ENCODE data around the gene ATP8B1.

ATP8B1 gene

GRCh38 chr18:57772387-57772799 lies 30.7 kb downstream of the ATP8B1 start:
- no peak overlapping the region for H4K12ac ChIP-seq (ENCODE audit: low read depth, low read length)
- no peak overlapping the region for H3K9ac ChIP-seq (ENCODE audit: low read length)
- no peak overlapping the region for H2AK5ac ChIP-seq (ENCODE audit: low read length)
- H3K23ac ChIP-seq (ENCODE audit: low read length) = no peak overlapping the region
- peak; percentile 88 to 98 for DNase-seq
- no peak overlapping the region for H3K4me3 ChIP-seq (ENCODE audit: low read depth, low read length)
- H3K36me3 ChIP-seq (ENCODE audit: control insufficient read depth in 1 of 2, insufficient read depth in 2 of 2, low read length in 2 of 2) = no peaks in the 10 kb centered on the region
- peak overlapping the region; percentile 16 for H3K4me2 ChIP-seq (ENCODE audit: low read length)
- no peak overlapping the region for H2AFZ ChIP-seq (ENCODE audit: insufficient read depth, low read length, poor library complexity)
- H3K27ac ChIP-seq (ENCODE audit: low read depth, low read length) = no peak overlapping the region
- no peak overlapping the region for H2BK5ac ChIP-seq (ENCODE audit: low read depth, low read length, poor library complexity)
- no CpG with 5 or more reads among the region's 9 CpGs for WGBS (ENCODE audit: extremely low coverage, insufficient coverage, insufficient read length)
- H2BK120ac ChIP-seq (ENCODE audit: insufficient read depth, low read length, poor library complexity) = no peak overlapping the region
- no peak overlapping the region for H3K14ac ChIP-seq (ENCODE audit: low read length)
- no peaks in the 10 kb centered on the region for H3K27me3 ChIP-seq (ENCODE audit: insufficient read depth, low read length)
- H4K91ac ChIP-seq (ENCODE audit: low read depth, low read length) = no peak overlapping the region
- no peak overlapping the region for H2BK12ac ChIP-seq (ENCODE audit: low read length)
- no peak overlapping the region for H3K4ac ChIP-seq (ENCODE audit: low read depth, low read length)
- H4K8ac ChIP-seq (ENCODE audit: low read depth, low read length) = no peak overlapping the region
- peaks cover 15 to 17% of the 10 kb centered on the region in 2 experiments for H3K4me1 ChIP-seq (ENCODE audit: control insufficient read depth in 1 of 2, insufficient read depth in 2 of 2, low read length in 2 of 2)
- H3K79me1 ChIP-seq (ENCODE audit: low read length) = no peaks in the 10 kb centered on the region
- no peaks in the 10 kb centered on the region for H3K9me3 ChIP-seq (ENCODE audit: insufficient read depth, low read depth, low read length)
- no peak overlapping the region for H3K18ac ChIP-seq (ENCODE audit: low read length)
- no peaks in the 10 kb centered on the region for H3K79me2 ChIP-seq (ENCODE audit: control insufficient read depth, insufficient read depth, low read length, poor library complexity)

- no peak overlapping the region for H3K4ac ChIP-seq (ENCODE audit: low read depth, low read length)
- peak overlapping the region; percentile 7 for H3K4me2 ChIP-seq (ENCODE audit: low read length)
- no peaks in the 10 kb centered on the region for H3K79me1 ChIP-seq (ENCODE audit: low read length)
- no peaks in the 10 kb centered on the region for H3K9me3 ChIP-seq (ENCODE audit: insufficient read depth, low read depth, low read length)
- H4K12ac ChIP-seq (ENCODE audit: low read depth, low read length) = no peak overlapping the region
- no peak overlapping the region for H3K23ac ChIP-seq (ENCODE audit: low read length)
- no peak overlapping the region for H2AFZ ChIP-seq (ENCODE audit: insufficient read depth, low read length, poor library complexity)
- H3K4me3 ChIP-seq (ENCODE audit: low read depth, low read length) = no peak overlapping the region
- no peak overlapping the region for H4K91ac ChIP-seq (ENCODE audit: low read depth, low read length)
- peak overlapping the region; percentile 1 for H3K27ac ChIP-seq (ENCODE audit: low read depth, low read length)
- no CpG with 5 or more reads among the region's 3 CpGs for WGBS (ENCODE audit: extremely low coverage, insufficient coverage, insufficient read length)
- H3K36me3 ChIP-seq (ENCODE audit: control insufficient read depth in 1 of 2, insufficient read depth in 2 of 2, low read length in 2 of 2) = no peaks in the 10 kb centered on the region
- H2BK12ac ChIP-seq (ENCODE audit: low read length) = no peak overlapping the region
- H3K79me2 ChIP-seq (ENCODE audit: control insufficient read depth, insufficient read depth, low read length, poor library complexity) = no peaks in the 10 kb centered on the region
- H4K8ac ChIP-seq (ENCODE audit: low read depth, low read length) = no peak overlapping the region
- H2AK5ac ChIP-seq (ENCODE audit: low read length) = no peak overlapping the region
- H3K18ac ChIP-seq (ENCODE audit: low read length) = no peak overlapping the region
- no peak overlapping the region for H3K9ac ChIP-seq (ENCODE audit: low read length)
- DNase-seq = peak; percentile 81 to 92
- no peak overlapping the region for H3K14ac ChIP-seq (ENCODE audit: low read length)
- H2BK120ac ChIP-seq (ENCODE audit: insufficient read depth, low read length, poor library complexity) = no peak overlapping the region
- H2BK5ac ChIP-seq (ENCODE audit: low read depth, low read length, poor library complexity) = no peak overlapping the region
- H3K4me1 ChIP-seq (ENCODE audit: control insufficient read depth in 1 of 2, insufficient read depth in 2 of 2, low read length in 2 of 2) = peaks cover 15 to 17% of the 10 kb centered on the region in 2 experiments
- H3K27me3 ChIP-seq (ENCODE audit: insufficient read depth, low read length) = no peaks in the 10 kb centered on the region
Measured at GRCh38 chr18:57771626-57772025, 31.5 kb downstream of the ATP8B1 start.

- no peaks in the 10 kb centered on the region for H3K9me3 ChIP-seq (ENCODE audit: insufficient read depth, low read depth, low read length)
- no peak overlapping the region for H4K12ac ChIP-seq (ENCODE audit: low read depth, low read length)
- H4K91ac ChIP-seq (ENCODE audit: low read depth, low read length) = no peak overlapping the region
- H3K18ac ChIP-seq (ENCODE audit: low read length) = no peak overlapping the region
- no peak overlapping the region for H3K4ac ChIP-seq (ENCODE audit: low read depth, low read length)
- no CpG with 5 or more reads among the region's 3 CpGs for WGBS (ENCODE audit: extremely low coverage, insufficient coverage, insufficient read length)
- no peak overlapping the region for H3K4me3 ChIP-seq (ENCODE audit: low read depth, low read length)
- no peaks in the 10 kb centered on the region for H3K36me3 ChIP-seq (ENCODE audit: control insufficient read depth in 1 of 2, insufficient read depth in 2 of 2, low read length in 2 of 2)
- peak overlapping the region; percentile 1 for H3K27ac ChIP-seq (ENCODE audit: low read depth, low read length)
- no peak overlapping the region for H2AK5ac ChIP-seq (ENCODE audit: low read length)
- no peak overlapping the region for H3K14ac ChIP-seq (ENCODE audit: low read length)
- no peak overlapping the region for H4K8ac ChIP-seq (ENCODE audit: low read depth, low read length)
- no peak overlapping the region for H2BK5ac ChIP-seq (ENCODE audit: low read depth, low read length, poor library complexity)
- H3K4me2 ChIP-seq (ENCODE audit: low read length) = peak overlapping the region; percentile 7
- H3K27me3 ChIP-seq (ENCODE audit: insufficient read depth, low read length) = no peaks in the 10 kb centered on the region
- H3K79me2 ChIP-seq (ENCODE audit: control insufficient read depth, insufficient read depth, low read length, poor library complexity) = no peaks in the 10 kb centered on the region
- peak in 1 of 2 donors; percentile 23 for DNase-seq
- no peaks in the 10 kb centered on the region for H3K79me1 ChIP-seq (ENCODE audit: low read length)
- H2BK12ac ChIP-seq (ENCODE audit: low read length) = no peak overlapping the region
- no peak overlapping the region for H3K9ac ChIP-seq (ENCODE audit: low read length)
- H2BK120ac ChIP-seq (ENCODE audit: insufficient read depth, low read length, poor library complexity) = no peak overlapping the region
- H3K23ac ChIP-seq (ENCODE audit: low read length) = no peak overlapping the region
- H3K4me1 ChIP-seq (ENCODE audit: control insufficient read depth in 1 of 2, insufficient read depth in 2 of 2, low read length in 2 of 2) = peaks cover 15 to 17% of the 10 kb centered on the region in 2 experiments
- no peak overlapping the region for H2AFZ ChIP-seq (ENCODE audit: insufficient read depth, low read length, poor library complexity)
Measured at GRCh38 chr18:57771193-57771592, 31.9 kb downstream of the ATP8B1 start.

DNA sequence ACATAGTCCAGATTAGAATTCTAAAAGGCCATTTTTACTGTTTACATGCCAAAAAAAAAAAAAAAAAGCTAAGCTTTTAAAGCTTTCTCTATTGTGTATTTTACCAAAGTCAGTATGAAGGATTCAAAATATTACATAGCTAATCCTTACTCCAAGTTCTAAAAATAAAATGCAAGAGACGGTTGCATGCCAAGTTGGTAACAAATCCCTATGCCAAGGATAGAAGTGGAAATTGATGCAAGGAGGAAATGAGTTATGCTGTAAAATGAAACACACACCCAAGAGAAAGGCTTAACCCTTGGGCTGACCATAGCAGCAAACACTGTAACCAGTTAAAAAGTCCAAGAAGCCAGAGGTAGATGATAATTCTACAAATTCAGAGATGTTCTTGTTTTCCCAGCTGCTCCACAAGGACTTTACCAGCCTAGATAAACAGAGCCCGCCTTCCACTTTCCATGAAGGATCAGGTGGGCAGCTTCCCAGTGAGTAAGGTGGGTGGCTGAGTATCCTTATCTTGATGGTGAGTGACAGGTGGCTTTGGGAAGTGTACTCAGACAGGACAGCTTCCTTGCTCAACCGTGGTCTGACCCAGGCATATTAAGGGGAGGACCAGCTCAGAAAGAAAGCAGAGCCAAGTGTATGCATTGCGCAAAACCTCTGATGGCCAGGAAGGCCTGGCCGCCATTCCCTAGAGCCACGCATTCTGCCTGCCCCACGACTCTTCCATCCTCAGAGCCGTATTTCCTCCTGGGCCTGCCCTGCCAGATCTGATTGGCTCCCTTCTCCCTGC lies 34.4 kb downstream of the ATP8B1 start:
- no peak for DNase-seq
- Histone ChIP-seq H3K9me3 (ENCODE audit: insufficient read depth, low read depth, low read length) (no peaks in the 10 kb centered on the region), H3K18ac (ENCODE audit: low read length) (no peak overlapping the region), H2BK5ac (ENCODE audit: low read depth, low read length, poor library complexity) (no peak overlapping the region), H3K4me1 (ENCODE audit: control insufficient read depth in 1 of 2, insufficient read depth in 2 of 2, low read length in 2 of 2) (peaks cover 15 to 17% of the 10 kb centered on the region in 2 experiments), H3K79me2 (ENCODE audit: control insufficient read depth, insufficient read depth, low read length, poor library complexity) (no peaks in the 10 kb centered on the region), H3K36me3 (ENCODE audit: control insufficient read depth in 1 of 2, insufficient read depth in 2 of 2, low read length in 2 of 2) (no peaks in the 10 kb centered on the region), H3K27ac (ENCODE audit: low read depth, low read length) (no peak overlapping the region), H3K27me3 (ENCODE audit: insufficient read depth, low read length) (no peaks in the 10 kb centered on the region), H3K9ac (ENCODE audit: low read length) (no peak overlapping the region), H2BK12ac (ENCODE audit: low read length) (no peak overlapping the region), H3K23ac (ENCODE audit: low read length) (no peak overlapping the region), H4K91ac (ENCODE audit: low read depth, low read length) (no peak overlapping the region), H3K4me3 (ENCODE audit: low read depth, low read length) (no peak overlapping the region), H3K4me2 (ENCODE audit: low read length) (no peak overlapping the region), H2BK120ac (ENCODE audit: insufficient read depth, low read length, poor library complexity) (no peak overlapping the region), H3K14ac (ENCODE audit: low read length) (no peak overlapping the region), H2AFZ (ENCODE audit: insufficient read depth, low read length, poor library complexity) (peak overlapping the region; percentile 11), H3K4ac (ENCODE audit: low read depth, low read length) (no peak overlapping the region), H3K79me1 (ENCODE audit: low read length) (no peaks in the 10 kb centered on the region), H4K12ac (ENCODE audit: low read depth, low read length) (no peak overlapping the region), H2AK5ac (ENCODE audit: low read length) (no peak overlapping the region), H4K8ac (ENCODE audit: low read depth, low read length) (no peak overlapping the region)
- WGBS (ENCODE audit: extremely low coverage, insufficient coverage, insufficient read length) = no CpG with 5 or more reads among the region's 8 CpGs
